ENCODE measurements around the gene DPYSL4. TPM values are rescaled to one million over a fixed set of nuclear protein-coding genes. Genes with fewer than 3 reads are reported as not detected.

DPYSL4 gene
- total RNA-seq, 1 donor from 2014 or later = 0.53 TPM

- no peaks in the 10 kb centered on the region for H3K36me3 Mint-ChIP-seq (ENCODE audit: low read depth)
- no peak for TF ChIP-seq CTCF (IDR thresholded peaks at IDR 0.05)
- DNase-seq (no peak), ATAC-seq (ENCODE audit: low read depth) (no peak)
- intact Hi-C loops (cut with micrococcal nuclease) = no loop called here
- no peak overlapping the region for H3K4me3 Mint-ChIP-seq
- H3K27me3 Mint-ChIP-seq = no peaks in the 10 kb centered on the region
- POLR2A ChIA-PET = no interaction called here
- CTCF ChIA-PET = no interaction called here
- H3K4me1 Mint-ChIP-seq = no peaks in the 10 kb centered on the region
- no peaks in the 10 kb centered on the region for H3K9me3 Mint-ChIP-seq
- no peak overlapping the region for H3K27ac Mint-ChIP-seq
These were observed 39.5 kb upstream of the DPYSL4 start for GRCh38 chr10:132146941-132147915.

GRCh38 chr10:132148261-132149251 lies 38.2 kb upstream of the DPYSL4 start:
- Mint-ChIP-seq H3K9me3 (no peaks in the 10 kb centered on the region), H3K27me3 (no peaks in the 10 kb centered on the region), H3K36me3 (ENCODE audit: low read depth) (no peaks in the 10 kb centered on the region), H3K27ac (no peak overlapping the region), H3K4me1 (no peaks in the 10 kb centered on the region), H3K4me3 (no peak overlapping the region)
- intact Hi-C loops (cut with micrococcal nuclease) = no loop called here
- POLR2A ChIA-PET = no interaction called here
- no peak for TF ChIP-seq CTCF (IDR thresholded peaks at IDR 0.05)
- no peak for DNase-seq
- CTCF ChIA-PET = no interaction called here
- no peak for ATAC-seq (ENCODE audit: low read depth)

- no peaks in the 10 kb centered on the region for H3K9me3 Mint-ChIP-seq
- no peak for TF ChIP-seq CTCF (IDR thresholded peaks at IDR 0.05)
- POLR2A ChIA-PET = no interaction called here
- H3K4me3 Mint-ChIP-seq = no peak overlapping the region
- H3K36me3 Mint-ChIP-seq (ENCODE audit: low read depth) = no peaks in the 10 kb centered on the region
- no peaks in the 10 kb centered on the region for H3K27me3 Mint-ChIP-seq
- H3K4me1 Mint-ChIP-seq = no peaks in the 10 kb centered on the region
- intact Hi-C loops (cut with micrococcal nuclease) = no loop called here
- CTCF ChIA-PET = no interaction called here
- no peak overlapping the region for H3K27ac Mint-ChIP-seq
- ATAC-seq (ENCODE audit: low read depth) (no peak), DNase-seq (no peak)
These were observed 37.5 kb upstream of the DPYSL4 start for GRCh38 chr10:132149271-132149670.

- Mint-ChIP-seq H3K4me1 (no peaks in the 10 kb centered on the region), H3K27ac (no peak overlapping the region), H3K36me3 (ENCODE audit: low read depth) (no peaks in the 10 kb centered on the region), H3K27me3 (no peaks in the 10 kb centered on the region), H3K4me3 (no peak overlapping the region), H3K9me3 (no peaks in the 10 kb centered on the region)
- ChIA-PET CTCF (no interaction called here), POLR2A (no interaction called here)
- no peak for TF ChIP-seq CTCF (IDR thresholded peaks at IDR 0.05)
- intact Hi-C loops (cut with micrococcal nuclease) = no loop called here
- no peak for ATAC-seq (ENCODE audit: low read depth)
- peak; percentile 9 for DNase-seq
These were observed 36.8 kb upstream of the DPYSL4 start for GRCh38 chr10:132149917-132150316.

- no peak for TF ChIP-seq CTCF (IDR thresholded peaks at IDR 0.05)
- Mint-ChIP-seq H3K4me1 (no peaks in the 10 kb centered on the region), H3K9me3 (no peaks in the 10 kb centered on the region), H3K4me3 (no peak overlapping the region), H3K27me3 (no peaks in the 10 kb centered on the region), H3K36me3 (ENCODE audit: low read depth) (no peaks in the 10 kb centered on the region), H3K27ac (no peak overlapping the region)
- DNase-seq (no peak), ATAC-seq (ENCODE audit: low read depth) (no peak)
- ChIA-PET CTCF (no interaction called here), POLR2A (no interaction called here)
- intact Hi-C loops (cut with micrococcal nuclease) = no loop called here
These were observed 36.0 kb upstream of the DPYSL4 start for GRCh38 chr10:132150777-132151176.

Data from activated B cell treated with CpG ODN at 0.5 μM for 24 hours (primary cell).